Fibroblast of the aortic adventitia (primary cell): ENCODE results near the gene MX1. TPM values are rescaled to one million over a fixed set of nuclear protein-coding genes. Genes with fewer than 3 reads are reported as not detected.

ENCODE experiments used
- DNase-seq: peaks from one replicate; pipeline ENCODE4 v3.0.0-alpha.2; 2010; ENCODE audit warnings: low read depth
- H3K4me3 ChIP-seq: 2 replicates; pipeline ENCODE4 v1.5.1; 2011; ENCODE audit warnings: low read depth, mild to moderate bottlenecking, control low read depth, low read length, moderate library complexity
- CTCF ChIP-seq: IDR thresholded peaks from 2 replicates; pipeline ENCODE4 v1.5.1; 2011; ENCODE audit warnings: mild to moderate bottlenecking, low read length, control low read depth, inconsistent platforms; ENCODE audit not compliant: insufficient read depth
- total RNA-seq: library from RNA; depleted of rRNA; stranded (reverse); fragments of >200 nt; gene quantifications from 2 replicates; pipeline ENCODE4 v1.2.3, GENCODE V29; 2012; ENCODE audit warnings: low replicate concordance

The MX1 gene
- total RNA-seq: 3.2 and 30.7 TPM in 2 replicates

GRCh38 chr21:41425954-41426675 lies at the start of gene MX1:
MX1 (plus strand) TSS chr21:41426239; CDS start chr21:41432071, 5,832 bp downstream.
- DNase-seq: peak; percentile 40
- peak within 1 kb of the TSS; percentile 69 for H3K4me3 ChIP-seq
- no peak for TF ChIP-seq CTCF

GRCh38 chr21:41377715-41378114 lies 48.3 kb upstream of the MX1 start:
- DNase-seq: no peak
- no peak for TF ChIP-seq CTCF
- H3K4me3 ChIP-seq: no peak overlapping the region

- H3K4me3 ChIP-seq: no peak overlapping the region
- TF ChIP-seq CTCF: no peak
- DNase-seq: no peak
Measured at GRCh38 chr21:41378849-41379248, 47.2 kb upstream of the MX1 start.

- no peak for DNase-seq
- TF ChIP-seq CTCF: no peak
- H3K4me3 ChIP-seq: no peak overlapping the region
Measured at GRCh38 chr21:41379901-41380300, 46.1 kb upstream of the MX1 start.

GRCh38 chr21:41381731-41382130 lies 44.3 kb upstream of the MX1 start:
- H3K4me3 ChIP-seq: no peak overlapping the region
- DNase-seq: no peak
- no peak for TF ChIP-seq CTCF

GRCh38 chr21:41387042-41387819 lies 38.8 kb upstream of the MX1 start:
- no peak for DNase-seq
- TF ChIP-seq CTCF: no peak
- no peak overlapping the region for H3K4me3 ChIP-seq
